ENCODE results near the gene ENAH. TPM values are rescaled to one million over a fixed set of nuclear protein-coding genes. Genes with fewer than 3 reads are reported as not detected.

ENAH gene
- total RNA-seq, 1 donor from 2014 or later = 50.0 TPM

DNA sequence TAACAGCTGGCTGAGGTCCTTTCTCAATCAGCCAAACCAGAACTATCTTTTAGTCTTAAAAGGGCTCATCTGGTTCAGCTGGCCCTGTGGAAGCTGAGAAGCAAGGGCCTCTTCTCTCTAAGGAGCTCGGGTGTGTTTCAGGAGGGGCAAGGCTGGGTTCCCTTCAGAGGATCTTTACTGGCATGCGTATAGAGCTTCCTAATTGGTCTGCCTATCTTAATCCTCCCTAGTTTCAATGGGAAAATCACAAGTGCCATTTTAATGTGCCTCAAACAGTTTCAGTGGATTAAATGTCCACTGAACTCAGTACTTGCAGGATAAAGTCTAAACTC is 143.6 kb downstream of the ENAH start:
- FAIRE-seq (no peak), DNase-seq (ENCODE audit: low read depth) (no peak)
- no peaks in the 10 kb centered on the region for H3K27me3 ChIP-seq (ENCODE audit: control insufficient read depth, insufficient read depth, low read length)
- H3K4me3 ChIP-seq (ENCODE audit: low read depth, low read length) = no peak overlapping the region
- peaks cover 4% of the 10 kb centered on the region for H3K36me3 ChIP-seq (ENCODE audit: control insufficient read depth, insufficient read depth, low read length)
- no peak for TF ChIP-seq CTCF (IDR thresholded peaks at IDR 0.05; ENCODE audit: insufficient read depth, low read length, severe bottlenecking)

DNA sequence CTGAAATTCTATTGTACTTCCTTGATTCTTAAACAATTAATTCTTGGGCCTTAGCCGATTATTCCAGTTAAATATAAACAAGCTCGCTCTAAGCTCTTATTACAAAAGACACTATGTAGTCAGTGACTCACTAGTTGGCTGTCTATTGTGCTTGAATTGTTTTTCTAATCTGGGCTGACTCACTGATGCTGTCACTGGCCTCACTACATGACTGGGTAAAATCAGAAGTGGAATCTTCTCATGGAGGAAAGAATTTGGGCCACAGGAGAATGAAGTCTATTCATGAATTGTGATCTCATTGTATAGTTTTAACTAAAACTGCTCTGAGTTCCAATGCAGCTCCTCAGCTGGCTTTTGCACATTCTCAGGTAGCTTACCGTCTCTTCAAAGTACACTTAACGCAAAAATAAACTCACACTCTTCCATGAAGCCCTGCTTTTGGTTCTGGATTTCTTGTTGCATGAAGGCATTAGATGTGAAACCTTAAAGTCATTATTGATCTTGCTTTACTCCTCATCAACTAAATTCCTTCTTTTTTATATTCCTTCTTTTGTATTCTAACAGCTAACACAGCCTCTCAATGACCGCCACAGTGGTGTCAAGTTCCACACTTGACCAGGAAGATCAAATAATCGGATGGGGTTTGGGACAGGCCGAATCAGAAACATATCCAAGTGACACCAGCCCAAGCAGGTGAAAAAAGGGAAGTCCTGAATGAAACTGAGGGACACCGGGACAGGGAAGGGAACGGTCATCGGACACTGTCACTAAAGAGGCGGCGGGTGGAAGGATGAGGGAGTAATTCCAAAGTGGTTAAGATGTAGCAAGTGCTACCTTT is 144.2 kb downstream of the ENAH start:
- no peak overlapping the region for H3K4me3 ChIP-seq (ENCODE audit: low read depth, low read length)
- FAIRE-seq = peak; percentile 43
- no peaks in the 10 kb centered on the region for H3K27me3 ChIP-seq (ENCODE audit: control insufficient read depth, insufficient read depth, low read length)
- no peak for TF ChIP-seq CTCF (IDR thresholded peaks at IDR 0.05; ENCODE audit: insufficient read depth, low read length, severe bottlenecking)
- peaks cover 4% of the 10 kb centered on the region for H3K36me3 ChIP-seq (ENCODE audit: control insufficient read depth, insufficient read depth, low read length)
- peak; percentile 99 for DNase-seq (ENCODE audit: low read depth)

DNA sequence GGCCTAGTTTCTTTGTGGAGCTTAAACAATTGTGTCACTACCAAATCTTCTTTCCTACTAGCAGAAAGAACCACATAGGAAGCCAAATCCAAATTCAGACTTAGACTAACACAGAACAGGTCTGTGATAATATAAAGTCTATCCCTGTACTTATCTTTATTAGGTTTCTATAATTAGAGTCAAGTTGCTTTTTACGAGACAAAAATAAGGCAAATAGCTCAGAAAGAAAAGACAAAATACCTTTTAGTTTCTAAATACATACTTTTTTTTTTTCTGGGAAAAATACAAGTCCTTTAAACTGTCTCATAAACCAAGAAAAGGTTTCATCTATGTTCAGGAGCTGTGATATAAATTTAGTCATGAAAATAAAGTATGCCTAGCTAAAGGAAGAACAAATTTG is 146.2 kb downstream of the ENAH start:
- DNase-seq (ENCODE audit: low read depth) (no peak), FAIRE-seq (no peak)
- Histone ChIP-seq H3K36me3 (ENCODE audit: control insufficient read depth, insufficient read depth, low read length) (peaks cover 4% of the 10 kb centered on the region), H3K4me3 (ENCODE audit: low read depth, low read length) (no peak overlapping the region), H3K27me3 (ENCODE audit: control insufficient read depth, insufficient read depth, low read length) (no peaks in the 10 kb centered on the region)
- TF ChIP-seq CTCF (IDR thresholded peaks at IDR 0.05; ENCODE audit: insufficient read depth, low read length, severe bottlenecking) = no peak

GRCh38 chr1:225504776-225505175 is 148.1 kb downstream of the ENAH start:
- peak; percentile 12 for DNase-seq (ENCODE audit: low read depth)
- no peaks in the 10 kb centered on the region for H3K27me3 ChIP-seq (ENCODE audit: control insufficient read depth, insufficient read depth, low read length)
- H3K4me3 ChIP-seq (ENCODE audit: low read depth, low read length) = no peak overlapping the region
- peaks cover 5% of the 10 kb centered on the region for H3K36me3 ChIP-seq (ENCODE audit: control insufficient read depth, insufficient read depth, low read length)
- TF ChIP-seq CTCF (IDR thresholded peaks at IDR 0.05; ENCODE audit: insufficient read depth, low read length, severe bottlenecking) = no peak
- FAIRE-seq = no peak

GRCh38 chr1:225500624-225501192 is 152.2 kb downstream of the ENAH start:
- TF ChIP-seq CTCF (IDR thresholded peaks at IDR 0.05; ENCODE audit: insufficient read depth, low read length, severe bottlenecking) = no peak
- no peaks in the 10 kb centered on the region for H3K27me3 ChIP-seq (ENCODE audit: control insufficient read depth, insufficient read depth, low read length)
- H3K36me3 ChIP-seq (ENCODE audit: control insufficient read depth, insufficient read depth, low read length) = peaks cover 5% of the 10 kb centered on the region
- FAIRE-seq (no peak), DNase-seq (ENCODE audit: low read depth) (no peak)
- H3K4me3 ChIP-seq (ENCODE audit: low read depth, low read length) = no peak overlapping the region

All from bronchial epithelial cell (primary cell).